Endodermal cell (in vitro differentiated cells): ENCODE data around the gene TMPRSS13. TPM values are rescaled to one million over a fixed set of nuclear protein-coding genes. Genes with fewer than 3 reads are reported as not detected.
"Not testable (repeated sequence)": the region's sequence is repeated elsewhere in the genome, so short reads cannot be mapped to it uniquely, and the experiment has no call there.

ENCODE experiments used
- DNase-seq: peaks from one replicate; pipeline ENCODE4 v3.0.0-alpha.2; 2017
- H3K27ac ChIP-seq: 2 replicates; pipeline ENCODE4 v1.5.1; 2013; ENCODE audit warnings: mild to moderate bottlenecking, low read depth, low read length, moderate library complexity
- H3K27me3 ChIP-seq: 2 replicates; pipeline ENCODE4 v1.6.1; 2013; ENCODE audit warnings: mild to moderate bottlenecking, low read length, moderate library complexity; ENCODE audit not compliant: insufficient read depth, control insufficient read depth, poor library complexity, severe bottlenecking
- H3K36me3 ChIP-seq: 2 replicates; pipeline ENCODE4 v1.7.0; 2013; ENCODE audit warnings: mild to moderate bottlenecking, low read length, moderate library complexity; ENCODE audit not compliant: control insufficient read depth, insufficient read depth
- H3K4me1 ChIP-seq: one replicate; pipeline ENCODE4 v1.7.0; 2013; ENCODE audit warnings: low read length; ENCODE audit not compliant: control insufficient read depth, insufficient read depth
- H3K4me3 ChIP-seq: 2 replicates; pipeline ENCODE4 v1.5.1; 2013; ENCODE audit warnings: mild to moderate bottlenecking, low read length, moderate library complexity
- H3K9ac ChIP-seq: 2 replicates; pipeline ENCODE4 v1.6.1; 2013; ENCODE audit warnings: mild to moderate bottlenecking, low read length, moderate library complexity; ENCODE audit not compliant: poor library complexity, severe bottlenecking; ENCODE audit errors: extremely low read depth
- H3K9me3 ChIP-seq: 2 replicates; pipeline ENCODE4 v1.6.1; 2013; ENCODE audit warnings: mild to moderate bottlenecking, low read length, moderate library complexity; ENCODE audit not compliant: control insufficient read depth
- H3K27ac Mint-ChIP-seq: 2 replicates; pipeline ENCODE4 v1.8.0; 2020; ENCODE audit warnings: mixed read lengths
- H3K27me3 Mint-ChIP-seq: 2 replicates; pipeline ENCODE4 v1.8.0; 2021; ENCODE audit warnings: mild to moderate bottlenecking, mixed read lengths; ENCODE audit not compliant: insufficient read depth
- H3K36me3 Mint-ChIP-seq: 2 replicates; pipeline ENCODE4 v1.8.0; 2020; ENCODE audit warnings: low read depth, mixed read lengths
- H3K4me1 Mint-ChIP-seq: 2 replicates; pipeline ENCODE4 v1.8.0; 2020; ENCODE audit warnings: mixed read lengths
- H3K4me3 Mint-ChIP-seq: 2 replicates; pipeline ENCODE4 v1.8.0; 2020; ENCODE audit warnings: mild to moderate bottlenecking, moderate library complexity, mixed read lengths
- H3K9me3 Mint-ChIP-seq: 2 replicates; pipeline ENCODE4 v1.8.0; 2020; ENCODE audit warnings: mild to moderate bottlenecking, mixed read lengths
- WGBS, 2 experiments: methylation state at CpG; one replicate each; pipeline versions ENCODE4 v1.1.5 to v1.1.7; 2013; ENCODE audit warnings: missing lambda C conversion rate in 2 of 2, mixed read lengths in 1 of 2; ENCODE audit not compliant: insufficient coverage in 1 of 2, insufficient read length in 1 of 2; 5-methylcytosine and 5-hydroxymethylcytosine counted together
- total RNA-seq, 2 donors: library from RNA; stranded (reverse); fragmentation: NEBNext Ultra II Directional in 1 of 2; extraction: Animal tissue kit (Norgen Biotek cat#: 25700) in 1 of 2; gene quantifications; 2 replicates in 1 of 2; 3 replicates in 1 of 2; pipeline ENCODE4 v1.2.1, GENCODE V29; 2021
- TF ChIP-seq, protein P1 (sequence below): fragments of 200-600 bp; sonication (generic); conservative IDR thresholded peaks from 2 replicates; pipeline ENCODE4 v1.5.0; 2021; ENCODE audit warnings: antibody characterized with exemption, mild to moderate bottlenecking

TMPRSS13 gene
- total RNA-seq, 2 donors from 2014 or later = 2.5 to 6.4 TPM

DNA sequence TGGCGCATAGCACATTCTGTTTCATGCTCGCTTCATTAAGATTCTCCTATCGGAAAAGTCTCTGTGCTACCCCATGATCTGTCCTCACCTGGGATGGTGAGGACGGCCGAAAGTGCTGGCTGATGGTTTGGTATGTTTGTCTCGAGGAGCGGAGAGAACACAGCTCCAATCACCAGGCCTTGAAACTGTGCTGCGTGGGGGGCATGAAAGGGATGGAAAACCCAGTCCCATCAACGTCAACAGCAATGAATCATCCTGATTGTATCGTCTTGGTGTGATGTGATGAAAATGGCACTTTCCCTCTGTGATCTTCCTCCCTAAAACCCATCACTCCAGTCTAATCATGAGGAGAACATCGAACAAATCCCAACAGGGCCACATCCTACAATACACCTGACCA, 61.1 kb downstream of the TMPRSS13 start:
- H3K9me3 Mint-ChIP-seq = no peaks in the 10 kb centered on the region
- H3K4me1 Mint-ChIP-seq = peaks cover 33% of the 10 kb centered on the region
- H3K9ac ChIP-seq = no peak overlapping the region
- no peaks in the 10 kb centered on the region for H3K27me3 ChIP-seq
- H3K4me3 Mint-ChIP-seq = no peak overlapping the region
- H3K27me3 Mint-ChIP-seq = peaks cover 18% of the 10 kb centered on the region
- peaks cover 11% of the 10 kb centered on the region for H3K36me3 Mint-ChIP-seq
- no peaks in the 10 kb centered on the region for H3K9me3 ChIP-seq
- 88 to 93% methylated on average over 8 to 11 of the region's 11 CpGs for WGBS, 2 experiments
- peaks cover 4% of the 10 kb centered on the region for H3K36me3 ChIP-seq
- H3K27ac ChIP-seq = no peak overlapping the region
- TF ChIP-seq, protein P1, sequence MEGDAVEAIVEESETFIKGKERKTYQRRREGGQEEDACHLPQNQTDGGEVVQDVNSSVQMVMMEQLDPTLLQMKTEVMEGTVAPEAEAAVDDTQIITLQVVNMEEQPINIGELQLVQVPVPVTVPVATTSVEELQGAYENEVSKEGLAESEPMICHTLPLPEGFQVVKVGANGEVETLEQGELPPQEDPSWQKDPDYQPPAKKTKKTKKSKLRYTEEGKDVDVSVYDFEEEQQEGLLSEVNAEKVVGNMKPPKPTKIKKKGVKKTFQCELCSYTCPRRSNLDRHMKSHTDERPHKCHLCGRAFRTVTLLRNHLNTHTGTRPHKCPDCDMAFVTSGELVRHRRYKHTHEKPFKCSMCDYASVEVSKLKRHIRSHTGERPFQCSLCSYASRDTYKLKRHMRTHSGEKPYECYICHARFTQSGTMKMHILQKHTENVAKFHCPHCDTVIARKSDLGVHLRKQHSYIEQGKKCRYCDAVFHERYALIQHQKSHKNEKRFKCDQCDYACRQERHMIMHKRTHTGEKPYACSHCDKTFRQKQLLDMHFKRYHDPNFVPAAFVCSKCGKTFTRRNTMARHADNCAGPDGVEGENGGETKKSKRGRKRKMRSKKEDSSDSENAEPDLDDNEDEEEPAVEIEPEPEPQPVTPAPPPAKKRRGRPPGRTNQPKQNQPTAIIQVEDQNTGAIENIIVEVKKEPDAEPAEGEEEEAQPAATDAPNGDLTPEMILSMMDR = no peak
- H3K4me3 ChIP-seq = no peak overlapping the region
- no peak overlapping the region for H3K27ac Mint-ChIP-seq
- DNase-seq = no peak
- H3K4me1 ChIP-seq = peaks cover 9% of the 10 kb centered on the region

- no peak for DNase-seq
- Histone ChIP-seq H3K9ac (no peak overlapping the region), H3K27ac (no peak overlapping the region), H3K36me3 (no peaks in the 10 kb centered on the region), H3K4me1 (peaks cover 11% of the 10 kb centered on the region), H3K27me3 (no peaks in the 10 kb centered on the region), H3K4me3 (no peak overlapping the region), H3K9me3 (no peaks in the 10 kb centered on the region)
- TF ChIP-seq, protein P1 = no peak
- peaks cover 29% of the 10 kb centered on the region for H3K4me1 Mint-ChIP-seq
- H3K9me3 Mint-ChIP-seq = no peaks in the 10 kb centered on the region
- no peak overlapping the region for H3K27ac Mint-ChIP-seq
- no peak overlapping the region for H3K4me3 Mint-ChIP-seq
- peaks cover 9% of the 10 kb centered on the region for H3K27me3 Mint-ChIP-seq
- 90% methylated on average over 5 of the region's 5 CpGs; no CpG with 5 or more reads in 1 of the 2 experiments for WGBS, 2 experiments
- peaks cover 11% of the 10 kb centered on the region for H3K36me3 Mint-ChIP-seq
These were observed 62.7 kb downstream of the TMPRSS13 start for GRCh38 chr11:117866526-117866925.

DNA sequence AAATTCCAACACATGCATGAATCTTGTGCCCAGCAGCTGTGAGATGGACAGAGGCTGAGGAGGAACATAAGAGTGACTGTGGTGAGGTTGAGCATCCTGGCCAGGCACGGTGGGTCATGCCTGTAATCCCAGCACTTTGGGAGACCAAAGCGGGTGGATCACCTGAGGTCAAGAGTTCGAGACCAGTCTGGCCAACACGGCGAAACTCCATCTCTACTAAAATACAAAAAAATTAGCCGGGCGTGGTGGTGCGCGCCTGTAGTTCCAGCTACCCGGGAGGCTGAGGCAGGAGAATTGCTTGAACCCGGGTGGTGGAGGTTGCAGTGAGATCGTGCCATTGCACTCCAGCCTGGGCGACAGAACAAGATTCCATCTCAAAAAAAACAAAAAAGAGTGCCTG, 63.7 kb downstream of the TMPRSS13 start:
- H3K27ac Mint-ChIP-seq, H3K4me3 ChIP-seq, DNase-seq, H3K9me3 Mint-ChIP-seq, H3K9ac ChIP-seq, H3K9me3 ChIP-seq, H3K27ac ChIP-seq, H3K27me3 Mint-ChIP-seq, H3K4me3 Mint-ChIP-seq, H3K36me3 ChIP-seq, H3K27me3 ChIP-seq: not testable (repeated sequence)
- 97 to 100% methylated on average over 13 of the region's 13 CpGs for WGBS, 2 experiments
- H3K36me3 Mint-ChIP-seq = peaks cover 11% of the 10 kb centered on the region
- peaks cover 28% of the 10 kb centered on the region for H3K4me1 Mint-ChIP-seq
- H3K4me1 ChIP-seq = peaks cover 12% of the 10 kb centered on the region

GRCh38 chr11:117863383-117863782, 65.8 kb downstream of the TMPRSS13 start:
- Mint-ChIP-seq H3K4me3 (no peak overlapping the region), H3K36me3 (peaks cover 11% of the 10 kb centered on the region), H3K9me3 (no peaks in the 10 kb centered on the region), H3K27me3 (peaks cover 9% of the 10 kb centered on the region), H3K27ac (no peak overlapping the region), H3K4me1 (peaks cover 7% of the 10 kb centered on the region)
- Histone ChIP-seq H3K27ac (no peak overlapping the region), H3K9ac (no peak overlapping the region), H3K9me3 (no peaks in the 10 kb centered on the region), H3K36me3 (no peaks in the 10 kb centered on the region), H3K4me3 (no peak overlapping the region), H3K27me3 (no peaks in the 10 kb centered on the region), H3K4me1 (peaks cover 4% of the 10 kb centered on the region)
- 100% methylated on average over 1 of the region's 1 CpG for WGBS, 2 experiments
- no peak for DNase-seq
- TF ChIP-seq, protein P1 = no peak
